Measurements from ENCODE around the gene FXYD2. TPM values are rescaled to one million over a fixed set of nuclear protein-coding genes. Genes with fewer than 3 reads are reported as not detected.

FXYD2 gene
- total and polyA plus RNA-seq, 10 of the 15 experiments (the other 5 are each of a cell fraction or from before 2014, with no cell fraction given) = 1.2 to 4.5 (median 2.4) TPM

DNA sequence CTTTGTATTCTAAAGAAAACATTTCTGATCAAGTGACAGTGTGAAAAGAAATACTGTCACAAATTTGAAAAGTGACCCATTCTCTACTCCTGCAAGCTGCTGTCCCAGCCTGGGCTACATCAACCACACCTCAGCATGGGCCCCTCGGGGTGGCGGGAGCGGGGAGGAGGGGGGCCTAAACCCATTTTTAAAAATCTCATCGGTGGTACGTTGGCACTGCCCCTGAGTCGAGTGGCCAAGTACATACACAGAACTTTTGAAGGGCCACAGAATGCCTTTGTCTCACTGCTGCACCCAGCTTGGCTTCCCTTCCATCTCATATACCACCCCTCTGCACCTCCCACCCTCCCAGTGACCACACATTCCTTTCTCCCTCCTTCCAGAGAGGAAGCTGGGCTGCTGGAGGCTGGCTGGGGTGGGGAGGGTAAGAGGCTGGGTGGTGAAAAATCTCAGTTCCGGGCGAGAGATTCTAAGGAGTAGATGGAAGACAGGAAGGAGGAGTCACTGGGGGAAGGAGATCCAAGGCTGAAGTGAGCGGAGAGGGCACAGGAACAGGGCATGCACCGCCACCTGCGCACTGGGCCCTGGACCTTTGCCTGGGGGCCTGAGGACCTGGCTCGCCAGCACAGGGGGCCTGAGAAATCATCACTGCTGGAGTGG lies 30.8 kb upstream of the FXYD2 start:
- BruUV-seq (replicated peaks) = no TSS peak
- Histone ChIP-seq H3K9ac (ENCODE audit: control insufficient read depth, insufficient read depth, low read length) (no peak overlapping the region), H3K36me3 (ENCODE audit: control insufficient read depth in 2 of 2, insufficient read depth in 2 of 2, low read length in 1 of 2) (no peaks in the 10 kb centered on the region), H3K4me3 (no peak overlapping the region), H3K27ac (ENCODE audit: control insufficient read depth, insufficient read depth) (no peak overlapping the region), H3K4me1 (ENCODE audit: control insufficient read depth, insufficient read depth, low read length) (no peaks in the 10 kb centered on the region), H3K9me3 (replicated peaks; ENCODE audit: control insufficient read depth, insufficient read depth, low read length) (peaks cover 2% of the 10 kb centered on the region; the same call in 2 of the 3 replicates), H4K20me1 (ENCODE audit: control insufficient read depth, insufficient read depth) (no peaks in the 10 kb centered on the region), H2AFZ (ENCODE audit: control insufficient read depth, low read depth, low read length) (no peak overlapping the region), H3K27me3 (replicated peaks in 1 of 2; ENCODE audit: control insufficient read depth in 2 of 2, insufficient read depth in 2 of 2, low read length in 1 of 2) (no peaks in the 10 kb centered on the region; a peak in 2 of 4 replicates), H3K4me2 (ENCODE audit: control insufficient read depth, insufficient read depth) (no peak overlapping the region), H3K79me2 (ENCODE audit: control insufficient read depth, insufficient read depth, low read length) (no peaks in the 10 kb centered on the region)
- intact Hi-C loops (cut with micrococcal nuclease; ENCODE audit: unreplicated experiment) = no loop called here
- TF ChIP-seq BRCA1 (IDR thresholded peaks at IDR 0.05; ENCODE audit: low read depth, low read length) = no peak
- TF ChIP-seq, protein P1, sequence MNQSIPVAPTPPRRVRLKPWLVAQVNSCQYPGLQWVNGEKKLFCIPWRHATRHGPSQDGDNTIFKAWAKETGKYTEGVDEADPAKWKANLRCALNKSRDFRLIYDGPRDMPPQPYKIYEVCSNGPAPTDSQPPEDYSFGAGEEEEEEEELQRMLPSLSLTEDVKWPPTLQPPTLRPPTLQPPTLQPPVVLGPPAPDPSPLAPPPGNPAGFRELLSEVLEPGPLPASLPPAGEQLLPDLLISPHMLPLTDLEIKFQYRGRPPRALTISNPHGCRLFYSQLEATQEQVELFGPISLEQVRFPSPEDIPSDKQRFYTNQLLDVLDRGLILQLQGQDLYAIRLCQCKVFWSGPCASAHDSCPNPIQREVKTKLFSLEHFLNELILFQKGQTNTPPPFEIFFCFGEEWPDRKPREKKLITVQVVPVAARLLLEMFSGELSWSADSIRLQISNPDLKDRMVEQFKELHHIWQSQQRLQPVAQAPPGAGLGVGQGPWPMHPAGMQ (IDR thresholded peaks at IDR 0.05; ENCODE audit: borderline replicate concordance) = no peak
- TF ChIP-seq CREB1 (IDR thresholded peaks at IDR 0.05; ENCODE audit: low read depth) = no peak
- no peak for TF ChIP-seq MTA3 (IDR thresholded peaks at IDR 0.05; ENCODE audit: borderline replicate concordance, low read length)
- TF ChIP-seq MYC (IDR thresholded peaks at IDR 0.05; ENCODE audit: insufficient read depth, insufficient read length, insufficient replicate concordance, low read length, severe bottlenecking) = no peak
- no peak for TF ChIP-seq ATF7 (IDR thresholded peaks at IDR 0.05; ENCODE audit: low read depth)
- no peak for TF ChIP-seq IRF4 (IDR thresholded peaks at IDR 0.05; ENCODE audit: low read depth, low read length)
- TF ChIP-seq, protein P2, sequence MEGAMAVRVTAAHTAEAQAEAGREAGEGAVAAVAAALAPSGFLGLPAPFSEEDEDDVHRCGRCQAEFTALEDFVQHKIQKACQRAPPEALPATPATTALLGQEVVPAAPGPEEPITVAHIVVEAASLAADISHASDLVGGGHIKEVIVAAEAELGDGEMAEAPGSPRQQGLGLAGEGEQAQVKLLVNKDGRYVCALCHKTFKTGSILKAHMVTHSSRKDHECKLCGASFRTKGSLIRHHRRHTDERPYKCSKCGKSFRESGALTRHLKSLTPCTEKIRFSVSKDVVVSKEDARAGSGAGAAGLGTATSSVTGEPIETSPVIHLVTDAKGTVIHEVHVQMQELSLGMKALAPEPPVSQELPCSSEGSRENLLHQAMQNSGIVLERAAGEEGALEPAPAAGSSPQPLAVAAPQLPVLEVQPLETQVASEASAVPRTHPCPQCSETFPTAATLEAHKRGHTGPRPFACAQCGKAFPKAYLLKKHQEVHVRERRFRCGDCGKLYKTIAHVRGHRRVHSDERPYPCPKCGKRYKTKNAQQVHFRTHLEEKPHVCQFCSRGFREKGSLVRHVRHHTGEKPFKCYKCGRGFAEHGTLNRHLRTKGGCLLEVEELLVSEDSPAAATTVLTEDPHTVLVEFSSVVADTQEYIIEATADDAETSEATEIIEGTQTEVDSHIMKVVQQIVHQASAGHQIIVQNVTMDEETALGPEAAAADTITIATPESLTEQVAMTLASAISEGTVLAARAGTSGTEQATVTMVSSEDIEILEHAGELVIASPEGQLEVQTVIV (IDR thresholded peaks at IDR 0.05; ENCODE audit: borderline replicate concordance, partially characterized antibody) = no peak
- TF ChIP-seq YY1 (IDR thresholded peaks at IDR 0.05; ENCODE audit: low read depth, low read length) = no peak
- TF ChIP-seq, protein P3, sequence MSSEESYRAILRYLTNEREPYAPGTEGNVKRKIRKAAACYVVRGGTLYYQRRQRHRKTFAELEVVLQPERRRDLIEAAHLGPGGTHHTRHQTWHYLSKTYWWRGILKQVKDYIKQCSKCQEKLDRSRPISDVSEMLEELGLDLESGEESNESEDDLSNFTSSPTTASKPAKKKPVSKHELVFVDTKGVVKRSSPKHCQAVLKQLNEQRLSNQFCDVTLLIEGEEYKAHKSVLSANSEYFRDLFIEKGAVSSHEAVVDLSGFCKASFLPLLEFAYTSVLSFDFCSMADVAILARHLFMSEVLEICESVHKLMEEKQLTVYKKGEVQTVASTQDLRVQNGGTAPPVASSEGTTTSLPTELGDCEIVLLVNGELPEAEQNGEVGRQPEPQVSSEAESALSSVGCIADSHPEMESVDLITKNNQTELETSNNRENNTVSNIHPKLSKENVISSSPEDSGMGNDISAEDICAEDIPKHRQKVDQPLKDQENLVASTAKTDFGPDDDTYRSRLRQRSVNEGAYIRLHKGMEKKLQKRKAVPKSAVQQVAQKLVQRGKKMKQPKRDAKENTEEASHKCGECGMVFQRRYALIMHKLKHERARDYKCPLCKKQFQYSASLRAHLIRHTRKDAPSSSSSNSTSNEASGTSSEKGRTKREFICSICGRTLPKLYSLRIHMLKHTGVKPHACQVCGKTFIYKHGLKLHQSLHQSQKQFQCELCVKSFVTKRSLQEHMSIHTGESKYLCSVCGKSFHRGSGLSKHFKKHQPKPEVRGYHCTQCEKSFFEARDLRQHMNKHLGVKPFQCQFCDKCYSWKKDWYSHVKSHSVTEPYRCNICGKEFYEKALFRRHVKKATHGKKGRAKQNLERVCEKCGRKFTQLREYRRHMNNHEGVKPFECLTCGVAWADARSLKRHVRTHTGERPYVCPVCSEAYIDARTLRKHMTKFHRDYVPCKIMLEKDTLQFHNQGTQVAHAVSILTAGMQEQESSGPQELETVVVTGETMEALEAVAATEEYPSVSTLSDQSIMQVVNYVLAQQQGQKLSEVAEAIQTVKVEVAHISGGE (CRISPR knock-in tag; IDR thresholded peaks at IDR 0.05) = no peak
- no peak for TF ChIP-seq GATAD2B (conservative IDR thresholded peaks at IDR 0.05; ENCODE audit: low read depth)
- TF ChIP-seq KAT2A (conservative IDR thresholded peaks at IDR 0.05; ENCODE audit: control insufficient read depth, low read depth, low read length) = no peak
- TF ChIP-seq STAT3 (IDR thresholded peaks at IDR 0.05; ENCODE audit: low read depth, low read length) = no peak
- no peak for TF ChIP-seq RFX5 (IDR thresholded peaks at IDR 0.05; ENCODE audit: low read depth, low read length)
- TF ChIP-seq, protein P4, sequence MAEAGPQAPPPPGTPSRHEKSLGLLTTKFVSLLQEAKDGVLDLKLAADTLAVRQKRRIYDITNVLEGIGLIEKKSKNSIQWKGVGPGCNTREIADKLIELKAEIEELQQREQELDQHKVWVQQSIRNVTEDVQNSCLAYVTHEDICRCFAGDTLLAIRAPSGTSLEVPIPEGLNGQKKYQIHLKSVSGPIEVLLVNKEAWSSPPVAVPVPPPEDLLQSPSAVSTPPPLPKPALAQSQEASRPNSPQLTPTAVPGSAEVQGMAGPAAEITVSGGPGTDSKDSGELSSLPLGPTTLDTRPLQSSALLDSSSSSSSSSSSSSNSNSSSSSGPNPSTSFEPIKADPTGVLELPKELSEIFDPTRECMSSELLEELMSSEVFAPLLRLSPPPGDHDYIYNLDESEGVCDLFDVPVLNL (IDR thresholded peaks at IDR 0.05; ENCODE audit: low read depth, low read length) = no peak
- no peak for TF ChIP-seq RELA (IDR thresholded peaks at IDR 0.05; ENCODE audit: borderline replicate concordance, partially characterized antibody)
- no peak for TF ChIP-seq TCF12 (IDR thresholded peaks at IDR 0.05; ENCODE audit: low read depth, low read length)
- DNase-seq (ENCODE audit: low read depth, low spot score) = no peak
- ChIA-PET RAD21 (ENCODE audit: unreplicated experiment) (no interaction called here), POLR2A (no interaction called here), CTCF (interaction anchor here (1.3 to 1.5 kb wide), 2 partner anchors 11 to 198 kb away, joined by 8 read pairs; no protein-coding TSS in a partner anchor), SMC1A (ENCODE audit: uncharacterized antibody, unreplicated experiment) (interaction anchor here (0.6 to 1.4 kb wide), 4 partner anchors 11 to 92 kb away, joined by 3 to 4 read pairs (median 3); no protein-coding TSS in a partner anchor)
- WGBS (ENCODE audit: insufficient coverage, insufficient replicate concordance, low lambda C conversion rate, missing lambda C conversion rate) = 25% methylated on average over 12 of the region's 12 CpGs
- in situ Hi-C loops (cut with MboI) = no loop called here
- ATAC-seq = no peak
- no peak for FAIRE-seq
